RWPE2 (cell line): ENCODE measurements around the gene CREB3L2.

Experiments
- ATAC-seq: fragments of 200-7000 bp; cut with Tn5 transposase; 3 replicates; pipeline ENCODE4 v1.9.1; 2021; ENCODE audit warnings: low read depth
- DNase-seq: peaks from one replicate; pipeline ENCODE4 v3.0.0-alpha.2; 2020; ENCODE audit warnings: low spot score
- H3K27ac ChIP-seq: fragments of 450-650 bp; 2 replicates; pipeline ENCODE4 v1.5.1; 2017; ENCODE audit warnings: mild to moderate bottlenecking; ENCODE audit not compliant: poor library complexity, severe bottlenecking
- H3K27me3 ChIP-seq: fragments of 250-450 bp; sonication (Bioruptor Pico); 2 replicates; pipeline ENCODE4 v1.5.1; 2021; ENCODE audit warnings: mild to moderate bottlenecking, moderate library complexity; ENCODE audit not compliant: insufficient read depth, poor library complexity, severe bottlenecking
- H3K36me3 ChIP-seq: fragments of 250-450 bp; sonication (Bioruptor Pico); 2 replicates; pipeline ENCODE4 v1.5.1; 2020; ENCODE audit warnings: low read depth, mild to moderate bottlenecking, moderate library complexity
- H3K4me1 ChIP-seq: fragments of 250-450 bp; sonication (Bioruptor Pico); 2 replicates; pipeline ENCODE4 v1.5.1; 2021; ENCODE audit warnings: mild to moderate bottlenecking, moderate library complexity; ENCODE audit not compliant: insufficient read depth, poor library complexity, severe bottlenecking
- H3K4me3 ChIP-seq: fragments of 250-450 bp; sonication (Bioruptor Pico); 2 replicates; pipeline ENCODE4 v1.5.1; 2021; ENCODE audit warnings: mild to moderate bottlenecking, moderate library complexity; ENCODE audit not compliant: severe bottlenecking
- H3K9me3 ChIP-seq: fragments of 250-450 bp; sonication (Bioruptor Pico); 2 replicates; pipeline ENCODE4 v1.5.1; 2021; ENCODE audit warnings: mild to moderate bottlenecking, moderate library complexity; ENCODE audit not compliant: severe bottlenecking
- TF ChIP-seq, protein P1 (sequence below): fragments of 450-650 bp; IDR thresholded peaks from one replicate; pipeline ENCODE4 v1.5.1; 2017; ENCODE audit warnings: mild to moderate bottlenecking, moderate library complexity; ENCODE audit not compliant: poor library complexity, severe bottlenecking

Gene CREB3L2

GRCh38 chr7:137870078-137870477, 131.8 kb downstream of the CREB3L2 start:
- H3K27ac ChIP-seq, result no peak overlapping the region
- H3K9me3 ChIP-seq, result no peaks in the 10 kb centered on the region
- TF ChIP-seq, protein P1, sequence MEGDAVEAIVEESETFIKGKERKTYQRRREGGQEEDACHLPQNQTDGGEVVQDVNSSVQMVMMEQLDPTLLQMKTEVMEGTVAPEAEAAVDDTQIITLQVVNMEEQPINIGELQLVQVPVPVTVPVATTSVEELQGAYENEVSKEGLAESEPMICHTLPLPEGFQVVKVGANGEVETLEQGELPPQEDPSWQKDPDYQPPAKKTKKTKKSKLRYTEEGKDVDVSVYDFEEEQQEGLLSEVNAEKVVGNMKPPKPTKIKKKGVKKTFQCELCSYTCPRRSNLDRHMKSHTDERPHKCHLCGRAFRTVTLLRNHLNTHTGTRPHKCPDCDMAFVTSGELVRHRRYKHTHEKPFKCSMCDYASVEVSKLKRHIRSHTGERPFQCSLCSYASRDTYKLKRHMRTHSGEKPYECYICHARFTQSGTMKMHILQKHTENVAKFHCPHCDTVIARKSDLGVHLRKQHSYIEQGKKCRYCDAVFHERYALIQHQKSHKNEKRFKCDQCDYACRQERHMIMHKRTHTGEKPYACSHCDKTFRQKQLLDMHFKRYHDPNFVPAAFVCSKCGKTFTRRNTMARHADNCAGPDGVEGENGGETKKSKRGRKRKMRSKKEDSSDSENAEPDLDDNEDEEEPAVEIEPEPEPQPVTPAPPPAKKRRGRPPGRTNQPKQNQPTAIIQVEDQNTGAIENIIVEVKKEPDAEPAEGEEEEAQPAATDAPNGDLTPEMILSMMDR, result no peak
- H3K36me3 ChIP-seq, result peaks cover 36% of the 10 kb centered on the region
- no peaks in the 10 kb centered on the region for H3K4me1 ChIP-seq
- H3K27me3 ChIP-seq, result no peaks in the 10 kb centered on the region
- no peak overlapping the region for H3K4me3 ChIP-seq
- DNase-seq (no peak), ATAC-seq (no peak)

DNA sequence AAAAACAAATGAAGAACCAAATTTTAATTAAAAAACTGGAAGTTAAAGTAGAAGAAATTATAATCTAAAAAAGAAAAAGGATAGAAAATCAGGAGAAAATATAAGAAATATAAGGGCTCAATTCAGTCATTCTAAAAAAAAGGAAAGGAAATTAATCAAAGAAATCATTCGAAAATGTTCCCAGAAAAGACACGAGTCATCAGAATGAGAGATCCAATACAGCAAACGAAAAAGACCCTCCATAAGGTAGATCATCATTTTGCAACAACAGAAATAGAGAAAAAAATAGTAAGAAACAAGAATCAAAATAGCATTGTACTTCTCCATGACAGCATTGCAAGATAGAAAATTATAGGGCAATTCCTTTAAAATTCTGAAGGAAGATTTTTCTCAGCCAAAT, 132.6 kb downstream of the CREB3L2 start:
- Histone ChIP-seq H3K4me3 (no peak overlapping the region), H3K36me3 (peaks cover 38% of the 10 kb centered on the region), H3K27ac (no peak overlapping the region), H3K27me3 (no peaks in the 10 kb centered on the region), H3K9me3 (no peaks in the 10 kb centered on the region), H3K4me1 (no peaks in the 10 kb centered on the region)
- ATAC-seq (no peak), DNase-seq (no peak)
- TF ChIP-seq, protein P1, result no peak

GRCh38 chr7:137867289-137867688, 134.6 kb downstream of the CREB3L2 start:
- Histone ChIP-seq H3K4me1 (no peaks in the 10 kb centered on the region), H3K4me3 (no peak overlapping the region), H3K9me3 (no peaks in the 10 kb centered on the region), H3K27ac (no peak overlapping the region), H3K36me3 (peaks cover 32% of the 10 kb centered on the region), H3K27me3 (no peaks in the 10 kb centered on the region)
- ATAC-seq (no peak), DNase-seq (no peak)
- TF ChIP-seq, protein P1, result no peak

DNA sequence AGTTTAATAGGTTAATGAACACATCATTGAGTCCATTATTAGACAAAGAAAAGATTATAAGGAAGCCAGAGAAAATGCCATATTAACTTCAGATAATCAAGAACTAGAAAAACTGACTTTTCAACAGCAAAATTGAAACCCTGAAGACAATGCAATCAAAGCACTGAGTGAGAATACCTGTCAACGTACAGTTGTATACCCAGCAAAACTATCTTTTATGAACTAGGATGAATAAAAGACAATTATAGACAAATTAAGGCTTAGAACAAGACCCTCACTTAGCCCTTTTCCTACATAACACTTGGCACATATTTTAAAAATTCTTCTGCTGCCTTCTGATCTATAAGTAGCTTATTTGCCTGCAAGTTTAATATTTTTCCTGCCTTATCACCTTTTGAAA, 136.1 kb downstream of the CREB3L2 start:
- no peaks in the 10 kb centered on the region for H3K9me3 ChIP-seq
- H3K27ac ChIP-seq, result no peak overlapping the region
- no peak overlapping the region for H3K4me3 ChIP-seq
- TF ChIP-seq, protein P1, result no peak
- H3K36me3 ChIP-seq, result peaks cover 35% of the 10 kb centered on the region
- ATAC-seq (no peak), DNase-seq (no peak)
- no peaks in the 10 kb centered on the region for H3K27me3 ChIP-seq
- no peaks in the 10 kb centered on the region for H3K4me1 ChIP-seq

DNA sequence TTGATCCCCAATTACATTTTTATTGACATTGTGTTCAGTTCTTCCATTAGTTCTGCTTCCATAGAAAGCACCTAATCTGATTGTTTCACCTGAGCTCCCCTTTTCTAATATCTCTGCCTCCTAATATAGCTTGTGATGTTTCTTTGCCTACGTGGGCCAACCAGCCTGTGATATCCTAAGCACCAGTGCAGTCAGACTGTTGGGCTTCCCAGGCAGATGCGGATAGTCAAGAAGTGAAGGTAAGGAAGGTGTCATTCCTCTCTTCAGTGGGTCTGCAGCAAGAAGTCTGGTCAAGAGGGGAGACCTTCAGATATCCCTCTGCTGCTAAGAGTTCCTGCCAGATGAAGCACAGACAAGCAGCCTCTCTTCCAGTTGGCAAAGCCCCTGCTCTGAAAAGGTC, 138.9 kb downstream of the CREB3L2 start:
- H3K27me3 ChIP-seq, result no peaks in the 10 kb centered on the region
- no peak for ATAC-seq

More for the DNA sequence above, 138.9 kb downstream of the CREB3L2 start:
- no peak for DNase-seq
- Histone ChIP-seq H3K9me3 (no peaks in the 10 kb centered on the region), H3K4me1 (no peaks in the 10 kb centered on the region), H3K36me3 (peaks cover 29% of the 10 kb centered on the region), H3K4me3 (no peak overlapping the region), H3K27ac (no peak overlapping the region)
- TF ChIP-seq, protein P1, result no peak
